Ovary (tissue), 9 donors: ENCODE data around the gene AKT1S1. TPM values are rescaled to one million over a fixed set of nuclear protein-coding genes. Genes with fewer than 3 reads are reported as not detected.

Source experiments
- DNase-seq, 5 donors: peaks; one replicate each; pipeline ENCODE4 v3.0.0-alpha.2; 2019 to 2020
- H3K27ac ChIP-seq, 2 donors: fragments of 200-600 bp; one replicate each; pipeline versions ENCODE4 v1.5.1 to v1.8.0; 2019 to 2022
- H3K27me3 ChIP-seq: fragments of 200-600 bp; one replicate; pipeline ENCODE4 v1.8.0; 2022
- H3K36me3 ChIP-seq: fragments of 200-600 bp; sonication (generic); one replicate; pipeline ENCODE4 v1.5.1; 2019
- H3K4me1 ChIP-seq: one replicate; pipeline ENCODE4 v1.8.1; 2013; ENCODE audit warnings: mild to moderate bottlenecking, moderate library complexity; ENCODE audit not compliant: insufficient read depth
- H3K4me3 ChIP-seq: fragments of 200-600 bp; sonication (generic); one replicate; pipeline ENCODE4 v1.5.1; 2017
- H3K9me3 ChIP-seq, 2 donors: fragments of 200-600 bp in 1 of 2; sonication (generic) in 1 of 2; one replicate each; pipeline versions ENCODE4 v1.5.1 to v1.8.1; 2013 to 2019; ENCODE audit warnings: mild to moderate bottlenecking in 1 of 2, moderate library complexity in 1 of 2
- EP300 ChIP-seq: sonication (generic); formaldehyde crosslinking; IDR thresholded peaks from one replicate; pipeline ENCODE4 v1.6.1; 2017; ENCODE audit warnings: antibody characterized with exemption
- POLR2A ChIP-seq: fragments of 450-650 bp; IDR thresholded peaks from one replicate; pipeline ENCODE4 v1.6.1; 2017; ENCODE audit warnings: antibody characterized with exemption, mild to moderate bottlenecking, moderate library complexity
- WGBS, 3 donors: extraction: QIAGEN DNeasy Blood & Tissue Kit in 1 of 3; methylation state at CpG; one replicate each; pipeline versions ENCODE4 v1.1.5 to v1.1.7; 2013 to 2017; 5-methylcytosine and 5-hydroxymethylcytosine counted together
- intact Hi-C, 4 donors: fragments of 100-400 bp; cut with DNase I; formaldehyde crosslinking; loops; one replicate each; pipeline versions ENCODE4 v1.11.0 to v1.15.1; 2022 to 2023
- polyA plus RNA-seq, 2 donors: library from polyadenylated mRNA; stranded (reverse); fragments of 200-250 nt in 1 of 2; fragments of 350-450 nt in 1 of 2; fragmentation: Illumina TruSeq in 1 of 2; extraction: RNeasy Lipid Tissue Mini Kit (QIAGEN cat#74804) in 1 of 2; gene quantifications; one replicate each; pipeline ENCODE4 v1.2.3, GENCODE V29; 2013 to 2014
- total RNA-seq, 7 donors: library from RNA; depleted of rRNA in 2 of 7; stranded (reverse); fragments of >200 nt in 2 of 7; fragmentation: NEBNext Ultra II Directional in 3 of 7; extraction: Animal tissue kit (Norgen Biotek cat#: 25700) in 3 of 7; gene quantifications; one replicate each; pipeline versions ENCODE4 v1.1.0 to v1.2.4, GENCODE V29; 2016 to 2023
- TF ChIP-seq, protein P1 (sequence below), 3 donors: fragments of 450-650 bp in 2 of 3; fragments of 200-600 bp in 1 of 3; IDR thresholded peaks; one replicate each; pipeline versions ENCODE4 v1.5.1 to v1.8.0; 2016 to 2022; ENCODE audit warnings: antibody characterized with exemption in 3 of 3, mild to moderate bottlenecking in 1 of 3
- donor health status: DM: no; HTN: no; CAD: no; lungs with moderate emphysema.
- donor health status: DM: no; HTN: no; CAD: no.
- donor health status: Bipolar disorder and iron deficiency.
- donor health status: DM: yes; HTN: yes; CAD: no.
- donor health status: DM: no; HTN: no; CAD: no.
- donor health status: DM: yes; HTN: yes; CAD: no.

Gene AKT1S1
- total and polyA plus RNA-seq, 9 donors: 10.6 to 45.3 (median 30.0) TPM

GRCh38 chr19:49920624-49921363, 43.6 kb upstream of the AKT1S1 start:
- H3K27ac ChIP-seq: no peak overlapping the region
- no peak for TF ChIP-seq EP300
- TF ChIP-seq, protein P1, sequence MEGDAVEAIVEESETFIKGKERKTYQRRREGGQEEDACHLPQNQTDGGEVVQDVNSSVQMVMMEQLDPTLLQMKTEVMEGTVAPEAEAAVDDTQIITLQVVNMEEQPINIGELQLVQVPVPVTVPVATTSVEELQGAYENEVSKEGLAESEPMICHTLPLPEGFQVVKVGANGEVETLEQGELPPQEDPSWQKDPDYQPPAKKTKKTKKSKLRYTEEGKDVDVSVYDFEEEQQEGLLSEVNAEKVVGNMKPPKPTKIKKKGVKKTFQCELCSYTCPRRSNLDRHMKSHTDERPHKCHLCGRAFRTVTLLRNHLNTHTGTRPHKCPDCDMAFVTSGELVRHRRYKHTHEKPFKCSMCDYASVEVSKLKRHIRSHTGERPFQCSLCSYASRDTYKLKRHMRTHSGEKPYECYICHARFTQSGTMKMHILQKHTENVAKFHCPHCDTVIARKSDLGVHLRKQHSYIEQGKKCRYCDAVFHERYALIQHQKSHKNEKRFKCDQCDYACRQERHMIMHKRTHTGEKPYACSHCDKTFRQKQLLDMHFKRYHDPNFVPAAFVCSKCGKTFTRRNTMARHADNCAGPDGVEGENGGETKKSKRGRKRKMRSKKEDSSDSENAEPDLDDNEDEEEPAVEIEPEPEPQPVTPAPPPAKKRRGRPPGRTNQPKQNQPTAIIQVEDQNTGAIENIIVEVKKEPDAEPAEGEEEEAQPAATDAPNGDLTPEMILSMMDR (IDR thresholded peaks at IDR 0.05): no peak
- no peak for TF ChIP-seq POLR2A
- no peak overlapping the region for H3K4me3 ChIP-seq
- no peaks in the 10 kb centered on the region for H3K27me3 ChIP-seq
- no peaks in the 10 kb centered on the region for H3K36me3 ChIP-seq
- H3K4me1 ChIP-seq: no peaks in the 10 kb centered on the region
- intact Hi-C loops: no loop called here
- WGBS, 3 donors: 91 to 93% (median 92%) methylated on average over 24 of the region's 24 CpGs
- H3K9me3 ChIP-seq: no peaks in the 10 kb centered on the region
- no peak for DNase-seq

DNA sequence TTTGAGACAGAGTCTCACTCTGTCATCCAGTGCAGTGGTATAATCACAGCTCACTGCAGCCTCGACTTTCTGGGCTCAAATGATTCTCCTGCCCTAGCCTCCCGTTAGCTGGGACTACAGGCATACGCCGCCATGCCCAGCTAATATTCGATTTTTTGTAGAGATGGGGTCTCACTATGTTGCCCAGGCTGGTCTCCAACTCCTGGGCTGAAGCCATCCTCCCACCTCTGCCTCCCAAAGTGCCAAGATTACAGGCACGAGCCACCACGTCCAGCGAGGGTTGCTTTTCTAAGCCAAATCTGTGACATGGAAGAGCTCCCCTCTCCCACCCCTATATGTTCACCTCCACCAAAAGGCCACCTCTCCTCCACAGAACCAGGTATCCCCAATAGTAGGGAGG, 40.9 kb upstream of the AKT1S1 start:
- H3K4me1 ChIP-seq: peaks cover 5% of the 10 kb centered on the region
- intact Hi-C loops: no loop called here
- H3K4me3 ChIP-seq: no peak overlapping the region
- TF ChIP-seq, protein P1 (IDR thresholded peaks at IDR 0.05): no peak
- H3K27me3 ChIP-seq: no peaks in the 10 kb centered on the region
- no peak for DNase-seq
- H3K27ac ChIP-seq: no peak overlapping the region
- no peaks in the 10 kb centered on the region for H3K9me3 ChIP-seq
- no peaks in the 10 kb centered on the region for H3K36me3 ChIP-seq
- 90 to 93% (median 92%) methylated on average over 8 of the region's 8 CpGs for WGBS, 3 donors

- H3K27ac ChIP-seq: no peak overlapping the region
- H3K4me3 ChIP-seq: no peak overlapping the region
- no peaks in the 10 kb centered on the region for H3K36me3 ChIP-seq
- no peaks in the 10 kb centered on the region for H3K27me3 ChIP-seq
- no peak for TF ChIP-seq EP300
- no peak for TF ChIP-seq POLR2A
- TF ChIP-seq, protein P1 (IDR thresholded peaks at IDR 0.05): no peak
- no peaks in the 10 kb centered on the region for H3K9me3 ChIP-seq
- intact Hi-C loops: no loop called here
- DNase-seq: no peak
- H3K4me1 ChIP-seq: peaks cover 9% of the 10 kb centered on the region
- 85 to 87% (median 85%) methylated on average over 21 of the region's 21 CpGs for WGBS, 3 donors
Observed at GRCh38 chr19:49916839-49917733, 39.9 kb upstream of the AKT1S1 start.

DNA sequence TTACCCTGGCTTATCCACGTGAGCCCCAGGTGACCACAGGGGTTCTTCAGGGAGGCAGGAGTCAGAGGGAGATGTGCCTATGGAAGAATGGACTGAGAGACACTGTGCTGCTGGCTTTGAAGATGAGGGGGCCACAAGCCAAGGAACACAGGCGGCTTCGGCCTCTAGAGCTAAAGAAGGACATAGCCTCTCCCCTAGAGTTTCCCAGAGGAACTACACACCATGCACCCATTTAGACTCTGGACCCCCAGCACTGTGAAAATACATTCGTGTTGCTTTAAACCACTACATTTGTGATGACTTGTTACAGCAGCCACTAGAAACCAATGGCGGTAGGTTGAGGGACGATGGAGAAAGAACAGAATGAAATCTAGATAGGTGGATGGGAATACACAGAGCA, 38.1 kb upstream of the AKT1S1 start:
- Histone ChIP-seq H3K9me3 (no peaks in the 10 kb centered on the region), H3K4me1 (peaks cover 9% of the 10 kb centered on the region), H3K4me3 (no peak overlapping the region), H3K36me3 (no peaks in the 10 kb centered on the region), H3K27ac (no peak overlapping the region), H3K27me3 (no peaks in the 10 kb centered on the region)
- no peak for DNase-seq
- intact Hi-C loops: no loop called here
- TF ChIP-seq, protein P1 (IDR thresholded peaks at IDR 0.05): no peak
- no peak for TF ChIP-seq POLR2A
- TF ChIP-seq EP300: no peak
- 94 to 96% (median 94%) methylated on average over 6 of the region's 6 CpGs for WGBS, 3 donors
